HepG2 (cell line): ENCODE data around the gene CCDC178.

Source experiments
- FOXJ3 ChIP-seq: sonication (generic); formaldehyde crosslinking; IDR thresholded peaks from 2 replicates; pipeline ENCODE4 v1.4.0; 2020; ENCODE audit warnings: missing genetic modification reagents, mild to moderate bottlenecking, borderline replicate concordance
- MXI1 ChIP-seq: IDR thresholded peaks from 3 replicates; pipeline ENCODE4 v1.6.1; 2012; ENCODE audit warnings: low read depth, low read length, inconsistent platforms, borderline replicate concordance
- SALL1 ChIP-seq: sonication (generic); formaldehyde crosslinking; IDR thresholded peaks from 2 replicates; pipeline ENCODE4 v1.8.0; 2022; ENCODE audit warnings: mild to moderate bottlenecking, missing genetic modification reagents
- ZNF460 ChIP-seq: sonication (generic); formaldehyde crosslinking; IDR thresholded peaks from 2 replicates; pipeline ENCODE4 v1.5.1; 2020; ENCODE audit warnings: missing genetic modification reagents, mild to moderate bottlenecking, borderline replicate concordance

DNA sequence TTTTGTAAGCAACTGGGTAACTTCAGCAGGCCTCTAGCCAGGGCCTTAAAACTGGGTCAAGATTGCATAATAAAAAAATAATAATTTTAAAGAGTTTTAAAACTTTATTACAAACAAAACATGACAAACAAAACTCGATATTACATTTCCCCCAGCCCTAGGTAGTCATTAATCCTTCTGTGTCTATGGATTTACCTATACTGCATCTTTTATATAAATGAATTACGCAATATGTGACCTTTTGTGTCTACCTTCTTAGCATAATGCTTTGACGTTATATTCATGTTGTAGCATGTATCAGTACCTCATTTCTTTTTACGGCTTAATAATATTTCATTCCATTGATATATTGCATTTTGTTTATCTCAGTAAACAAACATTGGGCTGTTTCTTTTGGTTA is 113.5 kb downstream of the CCDC178 start:
- TF ChIP-seq FOXJ3 (CRISPR knock-in tag), result no peak
- TF ChIP-seq MXI1, result no peak
- TF ChIP-seq SALL1 (CRISPR knock-in tag), result no peak
- no peak for TF ChIP-seq ZNF460 (CRISPR knock-in tag)
